Esophagus muscularis mucosa (tissue), 4 donors: ENCODE measurements around the gene SIX4. TPM values are rescaled to one million over a fixed set of nuclear protein-coding genes. Genes with fewer than 3 reads are reported as not detected.

Experiments used
- DNase-seq: peaks from one replicate; pipeline ENCODE4 v3.0.0-alpha.2; 2017; ENCODE audit errors: extremely low spot score
- H3K27ac ChIP-seq, 4 donors: fragments of 200-600 bp; sonication (generic); replicated peaks in 1 of 4; 1 replicate in 3 of 4; 2 replicates in 1 of 4; pipeline ENCODE4 v1.5.1; 2016 to 2019; ENCODE audit warnings: mild to moderate bottlenecking in 1 of 4
- H3K27me3 ChIP-seq, 4 donors: fragments of 200-600 bp; sonication (generic); one replicate each; pipeline versions ENCODE4 v1.5.1 to v1.6.0; 2016 to 2019
- H3K36me3 ChIP-seq, 4 donors: fragments of 200-600 bp; sonication (generic); one replicate each; pipeline ENCODE4 v1.5.1; 2016 to 2019
- H3K4me1 ChIP-seq, 4 donors: fragments of 200-600 bp; sonication (generic); one replicate each; pipeline ENCODE4 v1.5.1; 2016 to 2019
- H3K4me3 ChIP-seq, 4 donors: fragments of 200-600 bp; sonication (generic); 1 replicate in 2 of 4; 2 replicates in 2 of 4; pipeline ENCODE4 v1.5.1; 2016 to 2019; ENCODE audit warnings: mild to moderate bottlenecking in 4 of 4, moderate library complexity in 1 of 4
- H3K9me3 ChIP-seq, 4 donors: fragments of 200-600 bp; sonication (generic); 1 replicate in 3 of 4; 2 replicates in 1 of 4; pipeline ENCODE4 v1.5.1; 2016 to 2019
- CTCF ChIP-seq, 3 experiments: fragments of 200-600 bp in 2 of 3; fragments of 450-650 bp in 1 of 3; sonication (generic) in 2 of 3; IDR thresholded peaks; one replicate each; pipeline ENCODE4 v1.5.1; 2017 to 2019; ENCODE audit warnings: antibody characterized with exemption in 3 of 3, mild to moderate bottlenecking in 2 of 3, moderate library complexity in 1 of 3
- EP300 ChIP-seq: sonication (generic); formaldehyde crosslinking; IDR thresholded peaks from one replicate; pipeline ENCODE4 v1.6.1; 2017; ENCODE audit warnings: antibody characterized with exemption
- POLR2A ChIP-seq: fragments of 450-650 bp; IDR thresholded peaks from one replicate; pipeline ENCODE4 v1.6.1; 2017; ENCODE audit warnings: antibody characterized with exemption, moderate library complexity, mild to moderate bottlenecking, low read depth
- POLR2AphosphoS5 ChIP-seq, 2 donors: sonication (generic); formaldehyde crosslinking; IDR thresholded peaks; one replicate each; pipeline ENCODE4 v1.6.1; 2017; ENCODE audit warnings: antibody characterized with exemption in 2 of 2
- WGBS: methylation state at CpG from one replicate; pipeline ENCODE4 v1.1.5; 2018; 5-methylcytosine and 5-hydroxymethylcytosine counted together
- intact Hi-C: fragments of 100-400 bp; cut with DNase I; formaldehyde crosslinking; loops from one replicate; pipeline ENCODE4 v1.15.1; 2023
- total RNA-seq, 4 donors: library from RNA; depleted of rRNA; stranded (reverse); fragments of >200 nt; gene quantifications; one replicate each; pipeline versions ENCODE4 v1.1.0 to v1.2.1, GENCODE V29; 2016

The SIX4 gene
- total RNA-seq, 4 donors from 2014 or later = 1.7 to 4.2 (median 2.7) TPM

- no peaks in the 10 kb centered on the region for H3K27me3 ChIP-seq
- WGBS = 93% methylated on average over 3 of the region's 3 CpGs
- H3K4me1 ChIP-seq = no peaks in the 10 kb centered on the region
- no peaks in the 10 kb centered on the region for H3K9me3 ChIP-seq
- TF ChIP-seq CTCF (IDR thresholded peaks at IDR 0.05) = no peak
- TF ChIP-seq POLR2A = no peak
- no peak for TF ChIP-seq EP300
- TF ChIP-seq POLR2AphosphoS5 (IDR thresholded peaks at IDR 0.05) = no peak
- H3K36me3 ChIP-seq = no peaks in the 10 kb centered on the region
- no peak overlapping the region for H3K4me3 ChIP-seq
- intact Hi-C loops = no loop called here
- no peak for DNase-seq
- H3K27ac ChIP-seq = no peak overlapping the region
Measured at GRCh38 chr14:60670989-60671388, 53.2 kb downstream of the SIX4 start.

GRCh38 chr14:60668431-60669112 lies 55.6 kb downstream of the SIX4 start:
- Histone ChIP-seq H3K36me3 (no peaks in the 10 kb centered on the region), H3K27me3 (peaks cover 0 to 3% (median 0%) of the 10 kb centered on the region in 4 donors), H3K9me3 (no peaks in the 10 kb centered on the region), H3K4me1 (no peaks in the 10 kb centered on the region), H3K27ac (no peak overlapping the region), H3K4me3 (no peak overlapping the region)
- whole genome bisulfite sequencing = 83% methylated on average over 5 of the region's 5 CpGs
- DNase-seq = no peak
- TF ChIP-seq POLR2AphosphoS5 (IDR thresholded peaks at IDR 0.05) = no peak
- no peak for TF ChIP-seq EP300
- TF ChIP-seq POLR2A = no peak
- TF ChIP-seq CTCF (IDR thresholded peaks at IDR 0.05) = no peak
- intact Hi-C loops = no loop called here

- Histone ChIP-seq H3K9me3 (no peaks in the 10 kb centered on the region), H3K36me3 (no peaks in the 10 kb centered on the region), H3K4me1 (no peaks in the 10 kb centered on the region), H3K27me3 (peaks cover 0 to 32% (median 0%) of the 10 kb centered on the region in 4 donors), H3K27ac (no peak overlapping the region), H3K4me3 (no peak overlapping the region)
- intact Hi-C loops = no loop called here
- WGBS = 49% methylated on average over 3 of the region's 3 CpGs
- TF ChIP-seq CTCF (IDR thresholded peaks at IDR 0.05) (no peak), EP300 (no peak), POLR2AphosphoS5 (IDR thresholded peaks at IDR 0.05) (no peak), POLR2A (no peak)
- DNase-seq = no peak
Measured at GRCh38 chr14:60665177-60665550, 59.0 kb downstream of the SIX4 start.

- H3K36me3 ChIP-seq = no peaks in the 10 kb centered on the region
- H3K27me3 ChIP-seq = peaks cover 0 to 52% (median 7%) of the 10 kb centered on the region in 4 donors
- no peak overlapping the region for H3K27ac ChIP-seq
- H3K4me3 ChIP-seq = no peak overlapping the region
- no peaks in the 10 kb centered on the region for H3K9me3 ChIP-seq
- WGBS = 85% methylated on average over 1 of the region's 1 CpG
- intact Hi-C loops = no loop called here
- no peak for DNase-seq
- TF ChIP-seq CTCF (IDR thresholded peaks at IDR 0.05) (no peak), EP300 (no peak), POLR2A (no peak), POLR2AphosphoS5 (IDR thresholded peaks at IDR 0.05) (no peak)
- peaks cover under 1 to 6% (median 1%) of the 10 kb centered on the region in 4 donors for H3K4me1 ChIP-seq
Measured at GRCh38 chr14:60662982-60663381, 61.2 kb downstream of the SIX4 start.

- WGBS = 64% methylated on average over 1 of the region's 1 CpG
- intact Hi-C loops = no loop called here
- no peaks in the 10 kb centered on the region for H3K9me3 ChIP-seq
- H3K4me3 ChIP-seq = no peak overlapping the region
- H3K4me1 ChIP-seq = peaks cover 11 to 19% (median 14%) of the 10 kb centered on the region in 4 donors
- TF ChIP-seq CTCF (IDR thresholded peaks at IDR 0.05) = no peak
- no peak for TF ChIP-seq POLR2A
- TF ChIP-seq EP300 = no peak
- no peaks in the 10 kb centered on the region for H3K36me3 ChIP-seq
- DNase-seq = no peak
- no peak overlapping the region for H3K27ac ChIP-seq
- peaks cover 0 to 65% (median 18%) of the 10 kb centered on the region in 4 donors for H3K27me3 ChIP-seq
Measured at GRCh38 chr14:60661721-60662120, 62.4 kb downstream of the SIX4 start.
